HepG2 (cell line): ENCODE results near the gene FOXJ2. TPM values are rescaled to one million over a fixed set of nuclear protein-coding genes. Genes with fewer than 3 reads are reported as not detected.

Experiments
- CC2D1A ChIP-seq: sonication (generic); formaldehyde crosslinking; IDR thresholded peaks from 2 replicates; pipeline ENCODE4 v1.8.1; 2023; ENCODE audit warnings: mild to moderate bottlenecking, missing genetic modification reagents
- E2F2 ChIP-seq: sonication (generic); formaldehyde crosslinking; IDR thresholded peaks from 2 replicates; pipeline ENCODE4 v1.4.0; 2020; ENCODE audit warnings: missing genetic modification reagents, borderline replicate concordance
- ETV5 ChIP-seq: IDR thresholded peaks from 2 replicates; pipeline ENCODE4 v1.6.1; 2018; ENCODE audit warnings: missing biosample characterization, missing genetic modification reagents, inconsistent platforms, borderline replicate concordance
- KAT8 ChIP-seq: IDR thresholded peaks from 2 replicates; pipeline ENCODE4 v1.6.1; 2016; ENCODE audit warnings: missing genetic modification reagents, missing compliant biosample characterization
- KLF16 ChIP-seq, 2 experiments: sonication (generic) in 1 of 2; formaldehyde crosslinking in 1 of 2; IDR thresholded peaks; 2 replicates each; pipeline versions ENCODE4 v1.6.1 to v1.8.0; 2016 to 2023; ENCODE audit warnings: missing genetic modification reagents in 2 of 2, missing compliant biosample characterization in 1 of 2
- PBX3 ChIP-seq: sonication (generic); formaldehyde crosslinking; IDR thresholded peaks from 2 replicates; pipeline ENCODE4 v1.8.1; 2023; ENCODE audit warnings: missing genetic modification reagents, inconsistent platforms, borderline replicate concordance
- REST ChIP-seq, 2 experiments: IDR thresholded peaks; 2 replicates each; pipeline ENCODE4 v1.6.1; 2011 to 2012; ENCODE audit warnings: low read length in 2 of 2, borderline replicate concordance in 1 of 2, low read depth in 1 of 2, mild to moderate bottlenecking in 1 of 2, moderate library complexity in 1 of 2
- TCF7L2 ChIP-seq: IDR thresholded peaks from 2 replicates; pipeline ENCODE4 v1.6.1; 2011; ENCODE audit warnings: mild to moderate bottlenecking, low read depth, low read length, moderate library complexity
- TEAD3 ChIP-seq: optimal IDR thresholded peaks from 2 replicates; pipeline ENCODE3; 2016; ENCODE audit warnings: borderline replicate concordance
- ZNF501 ChIP-seq: sonication (generic); formaldehyde crosslinking; IDR thresholded peaks from 2 replicates; pipeline ENCODE4 v1.5.1; 2020; ENCODE audit warnings: mild to moderate bottlenecking, moderate library complexity, missing genetic modification reagents
- ZNF724P ChIP-seq: sonication (generic); formaldehyde crosslinking; IDR thresholded peaks from 2 replicates; pipeline ENCODE4 v1.8.0; 2022; ENCODE audit warnings: missing genetic modification reagents, borderline replicate concordance
- polyA plus RNA-seq, 8 experiments: library from polyadenylated mRNA; depleted of rRNA in 3 of 8; stranded (reverse) in 7 of 8; unstranded in 1 of 8; fragments of >200 nt; fragmentation: Illumina TruSeq in 4 of 8; extraction: Trizol in 4 of 8; gene quantifications; 2 replicates each; pipeline versions ENCODE4 v1.2.1 to v1.2.3, GENCODE V29; 2011 to 2016; ENCODE audit warnings: low read depth in 4 of 8, missing spikeins in 1 of 8, mixed read lengths in 1 of 8; ENCODE audit not compliant: insufficient read depth in 1 of 8
- total RNA-seq, 5 experiments: library from RNA; depleted of rRNA; stranded (reverse); fragments of >200 nt; fragmentation: Illumina TruSeq; extraction: Trizol; gene quantifications; 2 replicates each; pipeline ENCODE4 v1.2.3, GENCODE V29; 2016; ENCODE audit warnings: low read depth in 1 of 5
- TF ChIP-seq, protein P1 (sequence below): IDR thresholded peaks from 2 replicates; pipeline ENCODE4 v1.6.1; 2012; ENCODE audit warnings: low read depth, low read length, improper control_type of control experiment
- TF ChIP-seq, protein P2 (sequence below), 2 experiments: sonication (generic) in 1 of 2; formaldehyde crosslinking in 1 of 2; IDR thresholded peaks; 2 replicates each; pipeline versions ENCODE4 v1.6.1 to v1.9.0; 2014 to 2022; ENCODE audit warnings: antibody characterized with exemption in 1 of 2, borderline replicate concordance in 1 of 2, inconsistent platforms in 1 of 2, low read depth in 1 of 2, missing genetic modification reagents in 1 of 2

Gene FOXJ2
- total and polyA plus RNA-seq, 2 of the 13 experiments (the other 11 are each of a cell fraction or from before 2014, with no cell fraction given) = 2.2 to 2.9 TPM

DNA sequence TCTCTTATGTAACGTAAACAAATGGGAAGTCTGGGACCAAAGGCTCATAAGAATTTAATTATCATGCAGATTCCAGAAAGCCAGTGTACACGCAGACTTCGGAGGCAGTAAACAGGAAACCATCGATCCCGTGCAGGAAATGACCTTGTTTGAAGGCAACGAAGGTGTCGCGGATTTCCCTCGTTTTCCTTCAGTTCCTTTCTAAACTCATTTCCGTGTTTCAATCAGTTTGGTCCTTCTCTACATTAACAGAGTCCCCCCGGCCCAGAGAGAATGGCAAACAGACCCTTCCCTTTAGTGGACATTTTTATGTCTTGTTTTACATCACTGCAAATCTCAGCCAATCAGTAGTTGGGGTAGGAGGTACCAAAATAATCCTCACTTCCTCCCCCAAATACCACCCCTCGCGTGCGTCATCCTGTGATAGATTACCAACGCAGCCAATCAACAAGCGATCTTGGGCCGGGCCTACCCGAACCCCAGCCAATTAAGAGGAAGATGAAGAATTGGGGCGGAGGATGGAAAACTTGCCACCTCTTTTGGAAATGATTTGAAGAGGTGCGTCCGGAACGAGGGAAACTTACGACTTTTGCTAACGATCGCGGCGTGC lies 6.1 kb upstream of the FOXJ2 start (continued):
- TF ChIP-seq REST (IDR thresholded peaks at IDR 0.05; ENCODE audit: borderline replicate concordance in 1 of 2, low read depth in 1 of 2, low read length in 2 of 2) = no peak
- peak; percentile 7; the same call in 1 of the 2 replicates for TF ChIP-seq ZNF501 (CRISPR knock-in tag)
- TF ChIP-seq PBX3 (CRISPR knock-in tag) = 0 out of 2 replicates have a peak, but pooled peaks have one; percentile 64
- TF ChIP-seq TEAD3 (CRISPR knock-in tag) = peak; percentile 4
- no peak for TF ChIP-seq CC2D1A (CRISPR knock-in tag)
- TF ChIP-seq ETV5 (CRISPR knock-in tag) = peak; percentile 74; the same call in 1 of the 2 replicates
- TF ChIP-seq E2F2 = no peak
- peak in 1 of 2 experiments; percentile 13; a peak in 1 of 4 replicates for TF ChIP-seq KLF16 (CRISPR knock-in tag; IDR thresholded peaks at IDR 0.05)
- TF ChIP-seq, protein P1, sequence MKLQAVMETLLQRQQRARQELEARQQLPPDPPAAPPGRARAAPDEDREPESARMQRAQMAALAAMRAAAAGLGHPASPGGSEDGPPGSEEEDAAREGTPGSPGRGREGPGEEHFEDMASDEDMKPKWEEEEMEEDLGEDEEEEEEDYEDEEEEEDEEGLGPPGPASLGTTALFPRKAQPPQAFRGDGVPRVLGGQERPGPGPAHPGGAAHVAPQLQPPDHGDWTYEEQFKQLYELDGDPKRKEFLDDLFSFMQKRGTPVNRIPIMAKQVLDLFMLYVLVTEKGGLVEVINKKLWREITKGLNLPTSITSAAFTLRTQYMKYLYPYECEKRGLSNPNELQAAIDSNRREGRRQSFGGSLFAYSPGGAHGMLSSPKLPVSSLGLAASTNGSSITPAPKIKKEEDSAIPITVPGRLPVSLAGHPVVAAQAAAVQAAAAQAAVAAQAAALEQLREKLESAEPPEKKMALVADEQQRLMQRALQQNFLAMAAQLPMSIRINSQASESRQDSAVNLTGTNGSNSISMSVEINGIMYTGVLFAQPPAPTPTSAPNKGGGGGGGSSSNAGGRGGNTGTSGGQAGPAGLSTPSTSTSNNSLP = 0 out of 2 replicates have a peak, but pooled peaks have one; percentile 12
- TF ChIP-seq ZNF724P (CRISPR knock-in tag) = no peak; the same call in 1 of the 2 replicates
- TF ChIP-seq TCF7L2 = no peak
- TF ChIP-seq, protein P2, sequence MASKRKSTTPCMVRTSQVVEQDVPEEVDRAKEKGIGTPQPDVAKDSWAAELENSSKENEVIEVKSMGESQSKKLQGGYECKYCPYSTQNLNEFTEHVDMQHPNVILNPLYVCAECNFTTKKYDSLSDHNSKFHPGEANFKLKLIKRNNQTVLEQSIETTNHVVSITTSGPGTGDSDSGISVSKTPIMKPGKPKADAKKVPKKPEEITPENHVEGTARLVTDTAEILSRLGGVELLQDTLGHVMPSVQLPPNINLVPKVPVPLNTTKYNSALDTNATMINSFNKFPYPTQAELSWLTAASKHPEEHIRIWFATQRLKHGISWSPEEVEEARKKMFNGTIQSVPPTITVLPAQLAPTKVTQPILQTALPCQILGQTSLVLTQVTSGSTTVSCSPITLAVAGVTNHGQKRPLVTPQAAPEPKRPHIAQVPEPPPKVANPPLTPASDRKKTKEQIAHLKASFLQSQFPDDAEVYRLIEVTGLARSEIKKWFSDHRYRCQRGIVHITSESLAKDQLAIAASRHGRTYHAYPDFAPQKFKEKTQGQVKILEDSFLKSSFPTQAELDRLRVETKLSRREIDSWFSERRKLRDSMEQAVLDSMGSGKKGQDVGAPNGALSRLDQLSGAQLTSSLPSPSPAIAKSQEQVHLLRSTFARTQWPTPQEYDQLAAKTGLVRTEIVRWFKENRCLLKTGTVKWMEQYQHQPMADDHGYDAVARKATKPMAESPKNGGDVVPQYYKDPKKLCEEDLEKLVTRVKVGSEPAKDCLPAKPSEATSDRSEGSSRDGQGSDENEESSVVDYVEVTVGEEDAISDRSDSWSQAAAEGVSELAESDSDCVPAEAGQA (IDR thresholded peaks at IDR 0.05; ENCODE audit: low read depth) = peak; percentile 50; the same call in 1 of the 2 replicates
- TF ChIP-seq, protein P2 (CRISPR knock-in tag; IDR thresholded peaks at IDR 0.05; ENCODE audit: borderline replicate concordance) = no peak
- TF ChIP-seq KAT8 (CRISPR knock-in tag) = peak; percentile 83
